ENCODE measurements around the gene TMEM40. TPM values are rescaled to one million over a fixed set of nuclear protein-coding genes. Genes with fewer than 3 reads are reported as not detected.
"Not testable (repeated sequence)": the region's sequence is repeated elsewhere in the genome, so short reads cannot be mapped to it uniquely, and the experiment has no call there.

TMEM40 gene
- polyA plus RNA-seq, 3 donors, result 1.1 to 2.0 (median 1.9) TPM

DNA sequence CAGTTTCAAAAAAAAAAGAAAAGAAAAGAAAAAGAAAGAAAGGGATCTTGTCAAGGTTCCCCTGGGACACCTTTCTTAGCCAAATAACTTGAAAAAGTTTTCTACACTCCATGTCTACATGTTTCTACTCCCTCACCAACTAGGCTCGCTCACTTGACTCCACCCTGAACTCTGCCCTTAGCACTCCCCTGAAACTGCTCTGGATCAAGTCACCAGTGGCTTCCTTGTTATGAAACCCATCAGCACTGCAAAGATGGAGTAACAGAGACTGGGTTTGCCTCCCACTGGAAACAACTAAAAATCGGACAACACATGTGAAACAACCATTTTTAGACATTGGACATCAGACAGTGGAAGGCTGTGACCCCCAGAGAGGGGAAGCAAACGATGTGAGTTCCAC lies 36.8 kb downstream of the TMEM40 start:
- DNase-seq (ENCODE audit: low read depth in 3 of 3, low spot score in 2 of 3), result no peak

GRCh38 chr3:12719984-12720898 lies 38.8 kb downstream of the TMEM40 start:
- DNase-seq (ENCODE audit: low read depth in 3 of 3, low spot score in 2 of 3), result peak; percentile 84 to 88 (median 84)

- no peak for DNase-seq (ENCODE audit: low read depth in 3 of 3, low spot score in 2 of 3)
Measured at GRCh38 chr3:12719541-12719940, 39.5 kb downstream of the TMEM40 start.

DNA sequence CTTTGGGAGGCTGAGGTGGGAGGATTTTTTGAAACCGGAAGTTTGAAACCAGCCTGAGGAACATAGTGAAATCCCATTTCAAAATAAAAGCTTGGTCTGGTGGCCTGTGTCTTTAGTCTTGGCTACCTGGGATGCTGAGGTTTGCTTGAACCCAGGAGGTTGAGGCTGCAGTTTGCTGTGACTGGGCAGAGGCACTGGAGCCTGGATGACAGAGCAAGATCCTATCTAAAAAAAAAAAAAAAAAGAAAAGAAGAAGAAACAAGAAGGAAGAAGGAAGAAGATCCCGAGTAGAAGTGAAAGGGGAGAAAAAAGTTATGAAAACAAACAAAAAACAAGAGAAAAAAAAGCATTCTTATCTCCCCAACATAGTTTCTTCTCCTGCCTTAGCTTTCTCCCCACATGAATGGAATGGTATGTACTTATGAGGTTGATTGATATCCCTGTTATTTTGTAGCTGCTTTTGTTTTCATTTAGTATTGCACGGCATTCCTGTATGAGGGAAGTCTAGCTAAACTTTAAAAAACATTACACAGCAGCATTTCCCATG lies 42.4 kb downstream of the TMEM40 start:
- DNase-seq (ENCODE audit: low read depth in 3 of 3, low spot score in 2 of 3), result no peak

GRCh38 chr3:12714278-12714677 lies 44.8 kb downstream of the TMEM40 start:
- no peak for DNase-seq (ENCODE audit: low read depth in 3 of 3, low spot score in 2 of 3)

GRCh38 chr3:12710062-12710461 lies 49.0 kb downstream of the TMEM40 start:
- no peak for DNase-seq (ENCODE audit: low read depth in 3 of 3, low spot score in 2 of 3)

DNA sequence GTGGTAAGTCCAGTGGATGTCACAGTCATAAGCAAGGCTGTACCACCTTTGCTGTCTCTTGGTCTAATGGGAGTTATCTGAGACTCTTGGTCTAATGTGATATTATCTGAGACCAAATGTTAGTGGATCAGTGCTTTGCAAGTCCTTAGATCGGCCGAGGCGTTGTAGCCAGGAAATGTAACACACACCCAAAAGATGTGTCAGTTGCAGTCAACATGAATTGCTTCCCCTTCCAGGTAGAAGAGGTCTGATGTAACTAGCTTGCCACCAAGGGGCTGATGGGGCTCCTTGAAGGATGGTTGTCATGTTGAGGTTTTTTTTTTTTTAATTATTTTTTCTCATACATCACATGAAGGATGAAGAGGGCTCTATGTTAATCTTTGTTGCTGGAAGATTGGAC lies 49.7 kb downstream of the TMEM40 start:
- no peak for DNase-seq (ENCODE audit: low read depth in 3 of 3, low spot score in 2 of 3)

DNA sequence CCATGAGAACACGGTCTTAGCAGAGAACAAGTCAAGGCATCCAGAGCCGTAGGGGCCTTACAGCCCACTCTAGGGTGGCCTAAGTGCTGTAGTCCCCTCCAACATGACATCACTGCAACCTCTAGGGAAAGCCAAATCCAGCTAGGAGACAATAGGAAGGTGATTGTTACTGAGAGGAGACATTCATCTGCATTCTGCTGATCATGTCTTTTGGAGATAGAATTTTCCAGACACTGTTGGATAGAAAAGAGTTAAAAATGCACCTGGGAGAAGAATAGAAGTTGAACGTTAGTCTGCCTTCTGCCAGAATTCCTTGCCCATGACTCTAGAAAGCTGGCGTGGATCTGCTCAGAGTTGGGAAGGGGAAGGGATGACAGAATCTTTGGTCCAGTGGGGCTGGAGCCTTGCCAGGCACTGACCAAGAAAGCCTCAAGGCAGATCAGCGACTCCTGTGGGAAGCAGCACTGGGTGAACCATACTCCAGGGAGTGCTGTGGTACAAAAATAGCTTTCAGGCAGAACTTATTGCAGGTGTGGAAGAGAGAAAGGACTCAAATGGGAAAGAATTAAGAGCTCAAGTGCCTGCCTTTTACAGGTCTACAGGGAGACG lies 50.4 kb downstream of the TMEM40 start:
- DNase-seq (ENCODE audit: low read depth in 3 of 3, low spot score in 2 of 3), result no peak

GRCh38 chr3:12707449-12707848 lies 51.6 kb downstream of the TMEM40 start:
- no peak for DNase-seq (ENCODE audit: low read depth in 3 of 3, low spot score in 2 of 3)

GRCh38 chr3:12706504-12707253 lies 52.4 kb downstream of the TMEM40 start:
- no peak for DNase-seq (ENCODE audit: low read depth in 3 of 3, low spot score in 2 of 3)

GRCh38 chr3:12705981-12706380 lies 53.1 kb downstream of the TMEM40 start:
- no peak for DNase-seq (ENCODE audit: low read depth in 3 of 3, low spot score in 2 of 3)

DNA sequence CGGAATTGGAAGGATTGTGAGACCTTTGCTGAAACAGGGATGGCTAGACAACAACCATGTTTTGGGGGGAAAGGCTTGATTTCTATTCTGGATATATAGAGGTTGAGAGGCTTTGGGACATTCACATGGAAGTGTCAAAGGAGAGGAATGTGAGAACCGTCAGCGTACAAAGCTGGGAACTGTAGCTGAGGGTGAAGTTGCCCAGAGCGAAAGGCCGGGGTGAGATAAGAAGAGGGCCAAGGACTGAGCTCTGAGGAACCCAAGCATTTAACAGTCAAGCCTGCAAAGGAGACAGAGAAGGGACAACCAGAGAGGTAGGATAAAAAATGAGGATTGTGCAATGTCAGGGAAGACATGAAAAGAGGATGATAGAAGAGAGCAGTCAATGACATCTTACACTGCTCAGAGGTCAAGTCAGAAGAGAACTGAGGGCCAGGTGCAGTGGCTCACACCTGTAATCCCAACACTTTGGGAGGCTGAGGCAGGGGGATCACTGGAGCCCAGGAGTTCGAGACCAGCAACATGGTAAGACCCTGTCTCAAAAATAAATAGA lies 53.6 kb downstream of the TMEM40 start:
- no peak for DNase-seq (ENCODE audit: low read depth in 3 of 3, low spot score in 2 of 3)

- DNase-seq (ENCODE audit: low read depth in 3 of 3, low spot score in 2 of 3), result peak in 1 of 3 donors; percentile 12
Measured at GRCh38 chr3:12702501-12702900, 56.6 kb downstream of the TMEM40 start.

DNA sequence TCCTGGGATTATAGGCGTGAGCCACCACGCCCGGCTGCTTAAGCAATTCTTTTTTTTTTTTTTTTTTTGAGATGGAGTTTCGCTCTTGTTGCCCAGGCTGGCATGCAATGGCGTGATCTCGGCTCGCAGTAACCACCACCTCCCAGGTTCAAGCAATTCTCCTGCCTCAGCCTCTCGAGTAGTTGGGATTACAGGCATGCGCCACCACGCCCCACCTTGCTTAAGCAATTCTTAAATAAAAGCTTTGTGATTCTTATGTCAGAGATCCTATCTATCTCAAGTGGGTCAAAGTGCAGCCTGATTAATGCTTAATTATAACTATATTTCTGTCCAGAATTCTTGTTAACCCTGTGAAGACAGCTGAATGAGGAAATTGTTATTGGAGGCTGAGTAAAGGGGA lies 57.5 kb downstream of the TMEM40 start:
- DNase-seq (ENCODE audit: low read depth in 3 of 3, low spot score in 2 of 3), result not testable (repeated sequence)

- no peak for DNase-seq (ENCODE audit: low read depth in 3 of 3, low spot score in 2 of 3)
Measured at GRCh38 chr3:12700800-12701199, 58.3 kb downstream of the TMEM40 start.

DNA sequence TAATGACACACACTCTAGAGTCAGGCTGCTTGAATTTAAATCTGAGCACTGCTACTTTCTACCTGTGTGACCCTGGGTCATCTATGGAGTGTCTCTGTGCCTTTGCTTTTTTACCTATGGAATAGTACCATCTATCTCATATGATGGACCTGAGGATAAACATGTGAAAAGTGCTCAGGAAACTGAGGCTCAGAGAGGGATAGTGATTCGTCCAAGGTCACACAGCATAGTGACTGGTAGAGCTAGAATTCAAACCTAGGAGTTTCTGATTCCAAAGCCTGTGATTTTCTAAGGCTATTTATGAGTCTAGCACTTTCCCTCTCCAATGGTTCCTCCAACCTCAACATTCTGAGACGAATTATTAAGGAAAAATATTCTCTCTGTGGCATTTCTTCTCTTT lies 63.1 kb downstream of the TMEM40 start:
- no peak for DNase-seq (ENCODE audit: low read depth in 3 of 3, low spot score in 2 of 3)

GRCh38 chr3:12695112-12695511 lies 63.9 kb downstream of the TMEM40 start:
- no peak for DNase-seq (ENCODE audit: low read depth in 3 of 3, low spot score in 2 of 3)

DNA sequence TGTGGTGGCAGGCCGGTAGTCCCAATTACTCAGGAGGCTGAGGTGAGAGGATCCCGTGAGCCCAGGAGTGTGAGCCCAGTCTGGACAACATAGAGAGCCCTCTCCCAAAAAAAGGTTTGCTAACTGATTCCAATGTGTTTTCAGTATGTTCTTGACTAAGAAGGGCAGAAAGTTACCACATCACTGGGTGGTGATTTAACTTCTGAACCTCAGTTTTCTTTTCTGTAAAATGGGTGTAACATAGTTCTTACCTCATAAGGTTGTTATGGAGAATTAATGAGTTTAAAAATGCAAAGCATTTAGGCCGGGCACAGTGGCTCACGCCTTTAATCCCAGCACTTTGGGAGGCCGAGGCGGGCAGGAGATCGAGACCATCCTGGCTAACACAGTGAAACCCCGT lies 66.6 kb downstream of the TMEM40 start:
- DNase-seq (ENCODE audit: low read depth in 3 of 3, low spot score in 2 of 3), result no peak

- DNase-seq (ENCODE audit: low read depth in 3 of 3, low spot score in 2 of 3), result no peak
Measured at GRCh38 chr3:12689997-12690711, 68.9 kb downstream of the TMEM40 start.

DNA sequence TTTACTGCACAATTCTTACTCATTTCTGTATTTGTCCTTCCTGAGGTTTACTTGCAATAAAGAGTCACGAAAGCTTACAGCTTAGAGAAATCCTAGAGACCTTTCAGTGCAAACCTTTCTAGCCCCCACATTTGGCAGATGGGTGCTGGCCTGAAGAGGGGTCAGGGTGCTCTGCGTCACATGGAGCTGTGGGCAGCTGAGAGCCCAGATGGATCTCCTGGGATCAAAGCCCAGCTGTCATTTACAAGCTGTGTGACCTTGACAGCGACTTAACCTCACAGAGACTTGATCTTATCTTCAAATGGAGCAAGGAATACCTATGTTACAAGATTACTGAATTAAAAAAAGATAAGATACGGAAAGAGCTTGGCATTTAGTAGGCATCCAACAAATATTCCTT lies 71.1 kb downstream of the TMEM40 start:
- no peak for DNase-seq (ENCODE audit: low read depth in 3 of 3, low spot score in 2 of 3)
